HEK293T (cell line): ENCODE results near the gene NR6A1.
A peak's percentile ranks its signal among the peaks of the same experiment; 100 is the strongest.

Source experiments
- CTCF ChIA-PET: fragments of 350-600 bp; formaldehyde crosslinking; extraction: SDS; loops from one replicate; lab custom pipeline; 2021; ENCODE audit warnings: antibody characterized with exemption, inconsistent platforms; lab: Yijun Ruan, JAX
- POLR2A ChIA-PET: fragments of 350-600 bp; formaldehyde crosslinking; extraction: SDS; loops from one replicate; lab custom pipeline; 2020; ENCODE audit warnings: antibody characterized with exemption, inconsistent platforms; lab: Yijun Ruan, JAX
- DNase-seq: peaks from one replicate; pipeline ENCODE4 v3.0.0; 2012; ENCODE audit warnings: mixed read lengths; ENCODE audit errors: extremely low spot score
- ARNT ChIP-seq: fragments of 450-650 bp; IDR thresholded peaks from 2 replicates; pipeline ENCODE4 v1.6.1; 2017; ENCODE audit warnings: mild to moderate bottlenecking
- BHLHE40 ChIP-seq: fragments of 450-650 bp; IDR thresholded peaks from 2 replicates; pipeline ENCODE4 v1.6.1; 2016; ENCODE audit warnings: mild to moderate bottlenecking, moderate library complexity, borderline replicate concordance
- CTBP1 ChIP-seq: fragments of 450-650 bp; IDR thresholded peaks from 2 replicates; pipeline ENCODE4 v1.6.1; 2016; ENCODE audit warnings: borderline replicate concordance
- ELF4 ChIP-seq: fragments of 450-650 bp; IDR thresholded peaks from 2 replicates; pipeline ENCODE4 v1.6.1; 2017; ENCODE audit warnings: antibody characterized with exemption
- FOXA1 ChIP-seq: fragments of 450-650 bp; IDR thresholded peaks from 2 replicates; pipeline ENCODE4 v1.6.1; 2016; ENCODE audit warnings: mild to moderate bottlenecking
- FOXM1 ChIP-seq: fragments of 450-650 bp; IDR thresholded peaks from 2 replicates; pipeline ENCODE4 v1.6.1; 2017; ENCODE audit warnings: mild to moderate bottlenecking, borderline replicate concordance
- HDGF ChIP-seq: fragments of 450-650 bp; IDR thresholded peaks from 2 replicates; pipeline ENCODE4 v1.6.1; 2017; ENCODE audit warnings: antibody characterized with exemption, borderline replicate concordance
- L3MBTL2 ChIP-seq: fragments of 450-650 bp; conservative IDR thresholded peaks from 2 replicates; pipeline ENCODE4 v1.6.1; 2016; ENCODE audit warnings: mild to moderate bottlenecking
- LEF1 ChIP-seq: fragments of 450-650 bp; IDR thresholded peaks from 2 replicates; pipeline ENCODE4 v1.6.1; 2017; ENCODE audit warnings: mild to moderate bottlenecking, borderline replicate concordance
- PKNOX1 ChIP-seq: fragments of 450-650 bp; IDR thresholded peaks from 2 replicates; pipeline ENCODE4 v1.6.1; 2016
- SP1 ChIP-seq: fragments of 450-650 bp; IDR thresholded peaks from 2 replicates; pipeline ENCODE4 v1.6.1; 2017
- SUZ12 ChIP-seq: fragments of 450-650 bp; IDR thresholded peaks from 2 replicates; pipeline ENCODE4 v1.6.1; 2016; ENCODE audit warnings: mild to moderate bottlenecking
- TARDBP ChIP-seq: fragments of 450-650 bp; IDR thresholded peaks from 2 replicates; pipeline ENCODE4 v1.6.1; 2016
- ZNF384 ChIP-seq: fragments of 450-650 bp; IDR thresholded peaks from 2 replicates; pipeline ENCODE4 v1.6.1; 2016

The NR6A1 gene

GRCh38 chr9:124662561-124662960 is 108.5 kb downstream of the NR6A1 start:
- DNase-seq: no peak
- ChIA-PET CTCF (interaction anchor here (1.7 kb wide), 1 partner anchor 45 kb away, joined by 6 read pairs; no protein-coding TSS in a partner anchor), POLR2A (no interaction called here)
- TF ChIP-seq PKNOX1: no peak
- no peak for TF ChIP-seq ELF4
- TF ChIP-seq BHLHE40: no peak
- no peak for TF ChIP-seq SUZ12
- TF ChIP-seq SP1: no peak
- no peak for TF ChIP-seq TARDBP
- no peak for TF ChIP-seq LEF1
- TF ChIP-seq HDGF: no peak

GRCh38 chr9:124661271-124661670 is 109.8 kb downstream of the NR6A1 start:
- DNase-seq: peak; percentile 12
- peak; percentile 84 for TF ChIP-seq L3MBTL2
- no peak for TF ChIP-seq ELF4
- ChIA-PET CTCF (interaction anchor here (0.6 to 1.7 kb wide), 3 partner anchors 18 to 103 kb away, joined by 3 to 6 read pairs (median 3); no protein-coding TSS in a partner anchor), POLR2A (interaction anchor here (0.7 to 0.8 kb wide), 2 partner anchors 13 to 105 kb away, joined by 3 read pairs; no protein-coding TSS in a partner anchor)

- TF ChIP-seq FOXM1: no peak
- peak; percentile 87 for TF ChIP-seq ZNF384
- POLR2A ChIA-PET: interaction anchor here (0.6 to 1.1 kb wide), 2 partner anchors 16 to 179 kb away, joined by 3 read pairs; no protein-coding TSS in a partner anchor
- DNase-seq: peak; percentile 12
- CTCF ChIA-PET: no interaction called here
Observed at GRCh38 chr9:124660341-124660801, 110.7 kb downstream of the NR6A1 start.

- CTCF ChIA-PET: no interaction called here
Observed at GRCh38 chr9:124659099-124659659, 111.9 kb downstream of the NR6A1 start.

GRCh38 chr9:124658165-124659017 is 112.7 kb downstream of the NR6A1 start:
- DNase-seq: peak; percentile 83
- POLR2A ChIA-PET: interaction anchor here (0.6 to 1.8 kb wide), 15 partner anchors 9 to 144 kb away, joined by 3 to 10 read pairs (median 4); no protein-coding TSS in a partner anchor
- CTCF ChIA-PET: interaction anchor here (0.7 to 1.1 kb wide), 2 partner anchors 31 to 92 kb away, joined by 3 to 4 read pairs; no protein-coding TSS in a partner anchor
- peak; percentile 98 for TF ChIP-seq PKNOX1
- no peak; the same call in 1 of the 2 replicates for TF ChIP-seq BHLHE40
- TF ChIP-seq L3MBTL2: peak; percentile 65
- no peak for TF ChIP-seq HDGF
- TF ChIP-seq ZNF384: peak; percentile 53

More at GRCh38 chr9:124659099-124659659, 111.9 kb downstream of the NR6A1 start:
- POLR2A ChIA-PET: interaction anchor here (0.6 to 1.7 kb wide), 15 partner anchors 10 to 110 kb away, joined by 3 to 10 read pairs (median 4); no protein-coding TSS in a partner anchor
- TF ChIP-seq ARNT (no peak), ZNF384 (no peak), FOXM1 (no peak), HDGF (no peak), BHLHE40 (no peak), PKNOX1 (peak; percentile 95), ELF4 (no peak), CTBP1 (no peak)
- peak; percentile 47 for DNase-seq

GRCh38 chr9:124657516-124657915 is 113.6 kb downstream of the NR6A1 start:
- CTCF ChIA-PET: interaction anchor here (1.1 kb wide), 1 partner anchor 30 kb away, joined by 4 read pairs; no protein-coding TSS in a partner anchor
- no peak for TF ChIP-seq L3MBTL2
- no peak for TF ChIP-seq FOXA1
- TF ChIP-seq TARDBP: no peak
- no peak for TF ChIP-seq SUZ12
- TF ChIP-seq ELF4: no peak
- TF ChIP-seq HDGF: no peak
- TF ChIP-seq ZNF384: no peak
- TF ChIP-seq PKNOX1: no peak
- no peak for TF ChIP-seq CTBP1
- no peak for TF ChIP-seq SP1
- DNase-seq: no peak
- POLR2A ChIA-PET: interaction anchor here (1.4 to 1.8 kb wide), 4 partner anchors 16 to 106 kb away, joined by 3 to 5 read pairs (median 4); no protein-coding TSS in a partner anchor
